22Rv1 (cell line): ENCODE results near the gene APBA1.

Source experiments
- H3K27ac ChIP-seq: fragments of 450-650 bp; 2 replicates; pipeline ENCODE4 v1.5.1; 2017
- CTCF ChIP-seq: fragments of 450-650 bp; IDR thresholded peaks from 2 replicates; pipeline ENCODE4 v1.5.1; 2017; ENCODE audit warnings: mild to moderate bottlenecking
- ZFX ChIP-seq: fragments of 450-650 bp; IDR thresholded peaks from 2 replicates; pipeline ENCODE4 v1.6.1; 2017; ENCODE audit warnings: antibody characterized with exemption, borderline replicate concordance

APBA1 gene

GRCh38 chr9:69658987-69659675, 13.0 kb downstream of the APBA1 start:
- TF ChIP-seq ZFX (no peak), CTCF (no peak)
- no peak overlapping the region for H3K27ac ChIP-seq

GRCh38 chr9:69657269-69657668, 14.9 kb downstream of the APBA1 start:
- TF ChIP-seq ZFX (no peak), CTCF (no peak)
- no peak overlapping the region for H3K27ac ChIP-seq

GRCh38 chr9:69655065-69655464, 17.1 kb downstream of the APBA1 start:
- TF ChIP-seq ZFX (no peak), CTCF (no peak)
- H3K27ac ChIP-seq: no peak overlapping the region

- no peak overlapping the region for H3K27ac ChIP-seq
- no peak for TF ChIP-seq CTCF
- TF ChIP-seq ZFX: no peak
These were observed 18.9 kb downstream of the APBA1 start for GRCh38 chr9:69653261-69653660.

- H3K27ac ChIP-seq: no peak overlapping the region
- TF ChIP-seq CTCF (no peak), ZFX (no peak)
These were observed 22.5 kb downstream of the APBA1 start for GRCh38 chr9:69649566-69650250.

- TF ChIP-seq ZFX: no peak
- no peak for TF ChIP-seq CTCF
These were observed 24.4 kb downstream of the APBA1 start for GRCh38 chr9:69647804-69648203.

GRCh38 chr9:69646810-69647209, 25.4 kb downstream of the APBA1 start:
- TF ChIP-seq ZFX: no peak
- no peak overlapping the region for H3K27ac ChIP-seq

More at GRCh38 chr9:69647804-69648203, 24.4 kb downstream of the APBA1 start:
- H3K27ac ChIP-seq: no peak overlapping the region
